A549 (cell line): ENCODE data around the gene JAKMIP2. TPM values are rescaled to one million over a fixed set of nuclear protein-coding genes. Genes with fewer than 3 reads are reported as not detected.

ENCODE experiments used
- ATAC-seq, 2 experiments: fragments of 200-7000 bp in 1 of 2; fragments of >200 bp in 1 of 2; cut with Nextera tagmentation in 1 of 2; cut with Tn5 transposase in 1 of 2; 3 replicates each; pipeline versions ENCODE4 v1.8.0 to v1.9.1; 2018 to 2020; ENCODE audit warnings: mild to moderate bottlenecking in 1 of 2, moderate library complexity in 1 of 2
- CTCF ChIA-PET: fragments of 300-600 bp; sonication (Branson Sonifier 250); formaldehyde crosslinking; extraction: SDS; loops from one replicate; lab custom pipeline; 2021; ENCODE audit warnings: antibody characterized with exemption, inconsistent platforms; lab: Yijun Ruan, JAX
- POLR2A ChIA-PET: fragments of 350-600 bp; formaldehyde crosslinking; extraction: SDS; loops from one replicate; lab custom pipeline; 2021; ENCODE audit warnings: antibody characterized with exemption, inconsistent platforms; lab: Yijun Ruan, JAX
- DNase-seq, 2 experiments: peaks; one replicate each; pipeline versions ENCODE4 v3.0.0 to v3.0.0-alpha.2; 2011 to 2016; ENCODE audit warnings: low read depth in 1 of 2, low spot score in 1 of 2
- FAIRE-seq: peaks from 2 replicates; lab custom pipeline; 2011; peaks lifted over from hg19 to GRCh38; lab: Jason Lieb, UNC
- H3K27ac ChIP-seq, 2 experiments: fragments of >200 bp; sonication (Bioruptor Twin); formaldehyde crosslinking; 3 replicates each; pipeline ENCODE4 v1.5.1; 2016 to 2017
- H3K4me1 ChIP-seq: fragments of >200 bp; sonication (Bioruptor Twin); formaldehyde crosslinking; 3 replicates; pipeline ENCODE4 v1.6.1; 2016
- H3K4me2 ChIP-seq: fragments of >200 bp; sonication (Bioruptor Twin); formaldehyde crosslinking; 3 replicates; pipeline ENCODE4 v1.6.1; 2016
- H3K4me3 ChIP-seq: fragments of >200 bp; sonication (Bioruptor Twin); formaldehyde crosslinking; 3 replicates; pipeline ENCODE4 v1.5.1; 2016
- H3K9me3 ChIP-seq: fragments of >200 bp; sonication (Bioruptor Twin); formaldehyde crosslinking; 3 replicates; pipeline ENCODE4 v1.6.1; 2016
- ATOH8 ChIP-seq: fragments of 250-450 bp; sonication (Bioruptor Pico); IDR thresholded peaks from 2 replicates; pipeline ENCODE4 v1.5.0; 2020; ENCODE audit warnings: low read depth, mild to moderate bottlenecking, moderate library complexity
- E2F6 ChIP-seq: IDR thresholded peaks from 2 replicates; pipeline ENCODE4 v1.6.1; 2012; ENCODE audit warnings: low read depth, borderline replicate concordance
- EHF ChIP-seq: fragments of 250-450 bp; sonication (Bioruptor Pico); IDR thresholded peaks from 2 replicates; pipeline ENCODE4 v1.5.0; 2020; ENCODE audit warnings: mild to moderate bottlenecking
- EHMT2 ChIP-seq: fragments of 200-600 bp; sonication (generic); IDR thresholded peaks from 2 replicates; pipeline ENCODE4 v1.6.1; 2016; ENCODE audit warnings: antibody characterized with exemption, low read depth, mild to moderate bottlenecking, moderate library complexity
- FOSL2 ChIP-seq, 2 experiments: fragments of 450-650 bp in 1 of 2; fragments of >200 bp in 1 of 2; sonication (Bioruptor Twin) in 1 of 2; formaldehyde crosslinking; IDR thresholded peaks; 2 replicates each; pipeline versions ENCODE4 v1.5.0 to v1.6.1; 2016 to 2020; ENCODE audit warnings: mild to moderate bottlenecking in 1 of 2, moderate library complexity in 1 of 2
- HOXB5 ChIP-seq: fragments of 250-450 bp; sonication (Bioruptor Pico); IDR thresholded peaks from 2 replicates; pipeline ENCODE4 v1.5.0; 2020; ENCODE audit warnings: mild to moderate bottlenecking, moderate library complexity
- MAFK ChIP-seq: fragments of 450-650 bp; IDR thresholded peaks from 2 replicates; pipeline ENCODE4 v1.6.1; 2014; ENCODE audit not compliant: partially characterized antibody
- NR3C1 ChIP-seq: fragments of >200 bp; sonication (Bioruptor Twin); formaldehyde crosslinking; IDR thresholded peaks from 3 replicates; pipeline ENCODE4 v1.6.1; 2017
- PBX3 ChIP-seq: IDR thresholded peaks from 2 replicates; pipeline ENCODE4 v1.6.1; 2012
- RARB ChIP-seq: fragments of 250-450 bp; sonication (Bioruptor Pico); IDR thresholded peaks from 2 replicates; pipeline ENCODE4 v1.8.0; 2021; ENCODE audit warnings: mild to moderate bottlenecking, moderate library complexity
- TFCP2L1 ChIP-seq: fragments of 250-450 bp; sonication (Bioruptor Pico); IDR thresholded peaks from 2 replicates; pipeline ENCODE4 v1.5.0; 2021; ENCODE audit warnings: mild to moderate bottlenecking
- ZFP36 ChIP-seq: fragments of 450-650 bp; IDR thresholded peaks from 2 replicates; pipeline ENCODE4 v1.6.1; 2014; ENCODE audit warnings: borderline replicate concordance; ENCODE audit not compliant: partially characterized antibody
- ZNF302 ChIP-seq: fragments of 250-450 bp; sonication (Bioruptor Pico); IDR thresholded peaks from 2 replicates; pipeline ENCODE4 v1.9.0; 2021; ENCODE audit warnings: inconsistent platforms, mild to moderate bottlenecking, moderate library complexity
- ZSCAN20 ChIP-seq: fragments of 250-450 bp; sonication (Bioruptor Pico); IDR thresholded peaks from 2 replicates; pipeline ENCODE4 v1.8.0; 2022; ENCODE audit warnings: mild to moderate bottlenecking, moderate library complexity
- WGBS: methylation state at CpG from one replicate; pipeline ENCODE4 v1.1.6; 2017; ENCODE audit errors: missing lambda C conversion rate; 5-methylcytosine and 5-hydroxymethylcytosine counted together
- polyA plus RNA-seq, 4 experiments: library from polyadenylated mRNA; depleted of rRNA in 3 of 4; stranded (reverse); fragments of >200 nt; fragmentation: RNase III in 1 of 4; extraction: RNeasy Plus Mini Kit Qiagen cat#74134 plus additional on column Dnase treatment in 1 of 4; gene quantifications; 2 replicates in 3 of 4; 3 replicates in 1 of 4; pipeline ENCODE4 v1.2.3, GENCODE V29; 2011 to 2017
- TF ChIP-seq, protein P1 (sequence below): fragments of 200-600 bp; sonication (generic); IDR thresholded peaks from 2 replicates; pipeline ENCODE4 v1.6.1; 2016; ENCODE audit warnings: antibody characterized with exemption, mild to moderate bottlenecking, moderate library complexity
- TF ChIP-seq, protein P2 (sequence below): fragments of >200 bp; sonication (Bioruptor Twin); formaldehyde crosslinking; IDR thresholded peaks from 3 replicates; pipeline ENCODE4 v1.5.1; 2016

JAKMIP2 gene
- polyA plus RNA-seq, 2 of the 4 experiments (the other 2 are of a cell fraction) = 0.01 TPM; not detected in 1

DNA sequence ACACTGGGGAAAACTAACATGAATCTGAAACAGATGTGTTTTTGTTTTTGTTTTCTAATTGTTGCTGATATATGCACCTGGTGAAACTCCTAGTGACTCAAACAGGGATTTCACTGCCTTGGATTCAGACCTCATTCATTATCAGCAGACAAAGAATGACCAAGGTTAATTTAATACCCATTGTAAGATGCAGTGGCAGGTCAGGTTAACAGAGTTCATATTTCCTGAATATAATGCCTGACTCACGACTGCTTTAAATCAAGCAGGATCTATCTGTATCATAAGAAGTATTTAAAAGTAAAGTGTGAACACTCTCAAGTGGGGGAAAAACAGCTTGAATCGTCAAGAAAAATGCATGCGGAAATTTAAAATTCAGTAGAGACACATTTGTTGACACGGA, 5.5 kb downstream of the JAKMIP2 start:
- H3K27ac ChIP-seq = no peak overlapping the region
- no peak for FAIRE-seq
- TF ChIP-seq E2F6 = no peak
- TF ChIP-seq PBX3 = no peak
- no peak for TF ChIP-seq NR3C1
- ATAC-seq = no peak
- H3K4me2 ChIP-seq = no peak overlapping the region
- POLR2A ChIA-PET = no interaction called here
- 34% methylated on average over 4 of the region's 4 CpGs for WGBS
- no peak for DNase-seq
- no peaks in the 10 kb centered on the region for H3K9me3 ChIP-seq
- no peak overlapping the region for H3K4me3 ChIP-seq
- CTCF ChIA-PET = no interaction called here
- no peaks in the 10 kb centered on the region for H3K4me1 ChIP-seq

DNA sequence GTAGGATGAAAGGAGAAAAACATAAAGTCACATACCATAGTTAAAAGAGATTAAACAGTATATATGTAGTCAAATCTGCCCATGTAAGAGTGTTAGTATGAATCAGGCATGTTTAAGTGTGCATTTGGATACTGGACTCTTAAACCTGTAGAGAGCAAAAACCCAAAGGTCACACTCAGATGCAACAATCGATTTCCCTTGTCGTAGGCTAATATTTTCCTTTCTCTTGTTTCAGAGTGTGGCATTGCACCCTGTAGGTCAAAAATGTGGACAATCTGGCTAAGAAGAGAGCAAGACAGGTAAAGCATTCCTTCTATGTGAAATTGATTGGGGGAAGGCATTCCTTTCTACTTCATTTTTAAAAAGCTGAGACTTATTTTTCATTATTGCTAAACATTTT, 8.9 kb downstream of the JAKMIP2 start:
- TF ChIP-seq, protein P1, sequence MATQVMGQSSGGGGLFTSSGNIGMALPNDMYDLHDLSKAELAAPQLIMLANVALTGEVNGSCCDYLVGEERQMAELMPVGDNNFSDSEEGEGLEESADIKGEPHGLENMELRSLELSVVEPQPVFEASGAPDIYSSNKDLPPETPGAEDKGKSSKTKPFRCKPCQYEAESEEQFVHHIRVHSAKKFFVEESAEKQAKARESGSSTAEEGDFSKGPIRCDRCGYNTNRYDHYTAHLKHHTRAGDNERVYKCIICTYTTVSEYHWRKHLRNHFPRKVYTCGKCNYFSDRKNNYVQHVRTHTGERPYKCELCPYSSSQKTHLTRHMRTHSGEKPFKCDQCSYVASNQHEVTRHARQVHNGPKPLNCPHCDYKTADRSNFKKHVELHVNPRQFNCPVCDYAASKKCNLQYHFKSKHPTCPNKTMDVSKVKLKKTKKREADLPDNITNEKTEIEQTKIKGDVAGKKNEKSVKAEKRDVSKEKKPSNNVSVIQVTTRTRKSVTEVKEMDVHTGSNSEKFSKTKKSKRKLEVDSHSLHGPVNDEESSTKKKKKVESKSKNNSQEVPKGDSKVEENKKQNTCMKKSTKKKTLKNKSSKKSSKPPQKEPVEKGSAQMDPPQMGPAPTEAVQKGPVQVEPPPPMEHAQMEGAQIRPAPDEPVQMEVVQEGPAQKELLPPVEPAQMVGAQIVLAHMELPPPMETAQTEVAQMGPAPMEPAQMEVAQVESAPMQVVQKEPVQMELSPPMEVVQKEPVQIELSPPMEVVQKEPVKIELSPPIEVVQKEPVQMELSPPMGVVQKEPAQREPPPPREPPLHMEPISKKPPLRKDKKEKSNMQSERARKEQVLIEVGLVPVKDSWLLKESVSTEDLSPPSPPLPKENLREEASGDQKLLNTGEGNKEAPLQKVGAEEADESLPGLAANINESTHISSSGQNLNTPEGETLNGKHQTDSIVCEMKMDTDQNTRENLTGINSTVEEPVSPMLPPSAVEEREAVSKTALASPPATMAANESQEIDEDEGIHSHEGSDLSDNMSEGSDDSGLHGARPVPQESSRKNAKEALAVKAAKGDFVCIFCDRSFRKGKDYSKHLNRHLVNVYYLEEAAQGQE = no peak
- no peak for TF ChIP-seq E2F6
- no peak for TF ChIP-seq ATOH8 (CRISPR knock-in tag)
- TF ChIP-seq, protein P2, sequence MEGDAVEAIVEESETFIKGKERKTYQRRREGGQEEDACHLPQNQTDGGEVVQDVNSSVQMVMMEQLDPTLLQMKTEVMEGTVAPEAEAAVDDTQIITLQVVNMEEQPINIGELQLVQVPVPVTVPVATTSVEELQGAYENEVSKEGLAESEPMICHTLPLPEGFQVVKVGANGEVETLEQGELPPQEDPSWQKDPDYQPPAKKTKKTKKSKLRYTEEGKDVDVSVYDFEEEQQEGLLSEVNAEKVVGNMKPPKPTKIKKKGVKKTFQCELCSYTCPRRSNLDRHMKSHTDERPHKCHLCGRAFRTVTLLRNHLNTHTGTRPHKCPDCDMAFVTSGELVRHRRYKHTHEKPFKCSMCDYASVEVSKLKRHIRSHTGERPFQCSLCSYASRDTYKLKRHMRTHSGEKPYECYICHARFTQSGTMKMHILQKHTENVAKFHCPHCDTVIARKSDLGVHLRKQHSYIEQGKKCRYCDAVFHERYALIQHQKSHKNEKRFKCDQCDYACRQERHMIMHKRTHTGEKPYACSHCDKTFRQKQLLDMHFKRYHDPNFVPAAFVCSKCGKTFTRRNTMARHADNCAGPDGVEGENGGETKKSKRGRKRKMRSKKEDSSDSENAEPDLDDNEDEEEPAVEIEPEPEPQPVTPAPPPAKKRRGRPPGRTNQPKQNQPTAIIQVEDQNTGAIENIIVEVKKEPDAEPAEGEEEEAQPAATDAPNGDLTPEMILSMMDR = no peak
- no peak for TF ChIP-seq RARB
- TF ChIP-seq ZNF302 (CRISPR knock-in tag) = no peak
- no peak for TF ChIP-seq ZSCAN20
- TF ChIP-seq EHMT2 = no peak
- TF ChIP-seq TFCP2L1 = no peak
- no peak for TF ChIP-seq HOXB5 (CRISPR knock-in tag)
- no peak for TF ChIP-seq MAFK
- no peak for TF ChIP-seq ZFP36
- TF ChIP-seq EHF (CRISPR knock-in tag) = no peak
- no peak for TF ChIP-seq FOSL2 (IDR thresholded peaks at IDR 0.05)
- TF ChIP-seq FOSL2 (CRISPR knock-in tag; IDR thresholded peaks at IDR 0.05) = no peak
- TF ChIP-seq, all 56 proteins: peak for 0
- no peak overlapping the region for H3K27ac ChIP-seq
- no peak overlapping the region for H3K4me3 ChIP-seq
- 45% methylated on average over 2 of the region's 2 CpGs for WGBS
- no peaks in the 10 kb centered on the region for H3K4me1 ChIP-seq
- no peak for ATAC-seq
- ChIA-PET CTCF (interaction anchor here (1.1 kb wide), 1 partner anchor 9 kb away, joined by 4 read pairs; the partner anchor contains the start of gene JAKMIP2), POLR2A (no interaction called here)
- FAIRE-seq = no peak
- no peak overlapping the region for H3K4me2 ChIP-seq
- no peaks in the 10 kb centered on the region for H3K9me3 ChIP-seq
- DNase-seq = no peak
